PFSK-1 (cell line): ENCODE measurements around the gene CREB3L4.

ENCODE experiments used
- FOXP2 ChIP-seq: optimal IDR thresholded peaks from 2 replicates; pipeline ENCODE3; 2011; ENCODE audit warnings: borderline replicate concordance, control low read depth, inconsistent platforms; ENCODE audit not compliant: insufficient read depth; ENCODE audit errors: extremely low read length, extremely low read depth
- POLR2AphosphoS5 ChIP-seq: IDR thresholded peaks from 2 replicates; pipeline ENCODE4 v1.6.1; 2012; ENCODE audit warnings: low read depth, mild to moderate bottlenecking, control low read depth, low read length, moderate library complexity
- SIN3A ChIP-seq: IDR thresholded peaks from 2 replicates; pipeline ENCODE4 v1.6.1; 2012; ENCODE audit warnings: mild to moderate bottlenecking, low read length, moderate library complexity, borderline replicate concordance; ENCODE audit not compliant: insufficient read depth
- TAF1 ChIP-seq: IDR thresholded peaks from 2 replicates; pipeline ENCODE4 v1.6.1; 2012; ENCODE audit warnings: low read length, control low read depth, borderline replicate concordance; ENCODE audit not compliant: insufficient read depth
- TF ChIP-seq, protein P1 (sequence below), 2 experiments: IDR thresholded peaks; 2 replicates each; pipeline versions ENCODE4 v1.6.1 to v1.8.0; 2011 to 2012; ENCODE audit warnings: low read depth in 2 of 2, low read length in 2 of 2, control low read depth in 1 of 2, inconsistent platforms in 1 of 2, mild to moderate bottlenecking in 1 of 2, moderate library complexity in 1 of 2; ENCODE audit not compliant: insufficient read depth in 1 of 2

Gene CREB3L4

DNA sequence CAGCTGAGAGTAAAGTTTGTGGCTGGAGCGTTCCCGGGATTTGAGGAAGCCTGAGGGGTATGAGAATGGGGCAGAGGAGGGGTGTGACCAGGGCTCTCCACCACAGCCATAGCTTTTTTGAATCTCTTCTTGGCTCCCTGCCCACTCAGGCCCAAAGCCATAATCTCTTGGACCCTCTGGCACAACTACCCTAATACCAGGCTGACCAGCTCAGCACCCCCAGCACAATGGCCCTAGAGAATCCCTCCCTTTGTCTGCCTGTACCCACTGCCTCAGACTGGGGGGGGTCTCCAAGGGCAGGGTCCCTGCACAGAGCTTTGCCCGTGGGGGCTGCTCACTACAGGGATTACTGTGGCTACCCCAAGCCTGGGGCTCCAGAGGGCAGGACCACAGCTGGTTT, 28.7 kb upstream of the CREB3L4 start:
- TF ChIP-seq FOXP2: no peak
- no peak for TF ChIP-seq POLR2AphosphoS5
- no peak for TF ChIP-seq SIN3A
- TF ChIP-seq TAF1: no peak
- TF ChIP-seq, protein P1, sequence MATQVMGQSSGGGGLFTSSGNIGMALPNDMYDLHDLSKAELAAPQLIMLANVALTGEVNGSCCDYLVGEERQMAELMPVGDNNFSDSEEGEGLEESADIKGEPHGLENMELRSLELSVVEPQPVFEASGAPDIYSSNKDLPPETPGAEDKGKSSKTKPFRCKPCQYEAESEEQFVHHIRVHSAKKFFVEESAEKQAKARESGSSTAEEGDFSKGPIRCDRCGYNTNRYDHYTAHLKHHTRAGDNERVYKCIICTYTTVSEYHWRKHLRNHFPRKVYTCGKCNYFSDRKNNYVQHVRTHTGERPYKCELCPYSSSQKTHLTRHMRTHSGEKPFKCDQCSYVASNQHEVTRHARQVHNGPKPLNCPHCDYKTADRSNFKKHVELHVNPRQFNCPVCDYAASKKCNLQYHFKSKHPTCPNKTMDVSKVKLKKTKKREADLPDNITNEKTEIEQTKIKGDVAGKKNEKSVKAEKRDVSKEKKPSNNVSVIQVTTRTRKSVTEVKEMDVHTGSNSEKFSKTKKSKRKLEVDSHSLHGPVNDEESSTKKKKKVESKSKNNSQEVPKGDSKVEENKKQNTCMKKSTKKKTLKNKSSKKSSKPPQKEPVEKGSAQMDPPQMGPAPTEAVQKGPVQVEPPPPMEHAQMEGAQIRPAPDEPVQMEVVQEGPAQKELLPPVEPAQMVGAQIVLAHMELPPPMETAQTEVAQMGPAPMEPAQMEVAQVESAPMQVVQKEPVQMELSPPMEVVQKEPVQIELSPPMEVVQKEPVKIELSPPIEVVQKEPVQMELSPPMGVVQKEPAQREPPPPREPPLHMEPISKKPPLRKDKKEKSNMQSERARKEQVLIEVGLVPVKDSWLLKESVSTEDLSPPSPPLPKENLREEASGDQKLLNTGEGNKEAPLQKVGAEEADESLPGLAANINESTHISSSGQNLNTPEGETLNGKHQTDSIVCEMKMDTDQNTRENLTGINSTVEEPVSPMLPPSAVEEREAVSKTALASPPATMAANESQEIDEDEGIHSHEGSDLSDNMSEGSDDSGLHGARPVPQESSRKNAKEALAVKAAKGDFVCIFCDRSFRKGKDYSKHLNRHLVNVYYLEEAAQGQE (IDR thresholded peaks at IDR 0.05; ENCODE audit: insufficient read depth in 1 of 2, low read depth in 2 of 2, low read length in 2 of 2): no peak

DNA sequence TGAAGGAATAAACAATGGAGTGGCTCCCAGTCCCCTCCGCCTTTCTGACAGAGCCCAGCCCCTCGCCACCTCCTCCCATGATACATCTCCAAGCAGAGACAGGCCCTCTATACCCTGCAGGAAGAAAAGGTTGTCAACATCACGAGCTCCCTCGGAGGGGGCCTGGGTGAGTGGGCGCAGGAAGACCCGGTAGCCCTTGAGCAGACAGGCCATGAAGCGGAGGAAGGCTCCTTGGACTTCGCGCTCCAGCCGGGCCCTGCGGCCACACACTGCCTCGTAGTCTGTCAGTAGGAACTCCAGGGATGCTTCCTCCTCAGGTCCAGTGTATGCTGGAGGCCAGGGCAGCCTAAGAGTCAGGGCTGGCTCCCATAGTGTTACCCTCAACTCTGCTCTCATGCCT, 28.2 kb upstream of the CREB3L4 start:
- TF ChIP-seq TAF1 (no peak), FOXP2 (no peak)

DNA sequence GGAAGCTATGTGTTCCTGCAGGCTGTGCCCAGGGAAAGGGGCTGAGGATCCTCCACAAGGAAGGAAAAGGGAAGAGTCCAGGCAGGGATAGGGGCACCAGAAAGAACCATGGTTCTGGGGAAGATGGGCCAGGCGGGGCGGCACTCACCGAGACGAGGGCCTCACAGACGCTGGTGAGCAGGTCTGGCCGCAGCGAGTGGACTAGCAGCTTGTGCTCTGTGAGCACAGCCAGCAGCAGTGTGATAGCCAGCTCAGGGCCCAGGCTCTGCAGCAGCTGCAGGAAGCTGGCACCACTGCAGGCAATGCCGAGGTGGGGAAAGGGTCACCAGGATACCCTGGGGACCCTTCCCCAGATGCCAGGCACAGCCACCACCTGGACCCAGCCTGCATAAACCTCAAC, 26.9 kb upstream of the CREB3L4 start:
- TF ChIP-seq SIN3A: no peak

DNA sequence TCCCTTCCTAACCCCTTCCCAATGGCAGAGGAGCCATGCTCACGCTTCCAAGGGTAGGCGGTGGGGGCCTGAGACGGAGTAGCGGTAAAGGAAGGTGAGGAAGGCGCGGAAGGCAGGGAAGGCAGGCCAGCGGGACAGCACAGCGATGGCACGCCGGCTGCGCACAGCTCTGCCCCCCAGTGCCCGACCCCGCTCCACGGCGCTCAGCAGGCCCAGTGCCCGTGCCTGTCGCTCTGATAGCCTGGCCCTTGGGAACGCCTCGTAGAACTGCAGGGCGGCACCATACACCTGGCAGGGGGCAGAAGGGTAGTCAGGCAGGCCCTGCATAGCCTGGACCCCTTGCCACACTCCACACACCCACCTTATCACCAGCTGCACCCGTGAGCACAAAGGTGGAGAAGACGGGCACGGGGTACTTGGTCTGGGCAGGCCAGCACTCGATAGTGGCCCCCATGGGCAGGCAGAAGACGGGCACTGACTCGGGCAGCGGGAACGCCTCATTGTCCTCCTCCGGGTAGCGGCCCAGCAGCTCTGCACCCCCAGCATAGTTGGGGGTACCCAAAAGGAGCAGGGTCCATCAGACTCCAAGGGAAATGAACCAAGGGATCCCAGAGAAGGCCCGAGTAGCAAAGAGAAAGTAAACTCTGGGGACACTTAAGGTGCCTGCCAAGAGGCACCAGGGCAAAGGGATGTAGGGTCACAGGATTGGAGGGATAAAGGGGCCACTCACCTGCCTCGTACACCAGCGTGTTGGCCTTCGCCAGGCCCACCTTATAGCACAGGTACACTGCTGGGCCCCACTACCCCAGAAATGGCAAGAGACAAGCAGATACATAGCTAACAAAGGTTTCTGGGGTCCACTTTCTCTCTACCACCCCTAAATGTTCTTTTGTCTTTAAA, 25.6 kb upstream of the CREB3L4 start:
- TF ChIP-seq SIN3A (no peak), POLR2AphosphoS5 (no peak), TAF1 (no peak), FOXP2 (no peak)
- TF ChIP-seq, protein P1 (IDR thresholded peaks at IDR 0.05; ENCODE audit: insufficient read depth in 1 of 2, low read depth in 2 of 2, low read length in 2 of 2): no peak

DNA sequence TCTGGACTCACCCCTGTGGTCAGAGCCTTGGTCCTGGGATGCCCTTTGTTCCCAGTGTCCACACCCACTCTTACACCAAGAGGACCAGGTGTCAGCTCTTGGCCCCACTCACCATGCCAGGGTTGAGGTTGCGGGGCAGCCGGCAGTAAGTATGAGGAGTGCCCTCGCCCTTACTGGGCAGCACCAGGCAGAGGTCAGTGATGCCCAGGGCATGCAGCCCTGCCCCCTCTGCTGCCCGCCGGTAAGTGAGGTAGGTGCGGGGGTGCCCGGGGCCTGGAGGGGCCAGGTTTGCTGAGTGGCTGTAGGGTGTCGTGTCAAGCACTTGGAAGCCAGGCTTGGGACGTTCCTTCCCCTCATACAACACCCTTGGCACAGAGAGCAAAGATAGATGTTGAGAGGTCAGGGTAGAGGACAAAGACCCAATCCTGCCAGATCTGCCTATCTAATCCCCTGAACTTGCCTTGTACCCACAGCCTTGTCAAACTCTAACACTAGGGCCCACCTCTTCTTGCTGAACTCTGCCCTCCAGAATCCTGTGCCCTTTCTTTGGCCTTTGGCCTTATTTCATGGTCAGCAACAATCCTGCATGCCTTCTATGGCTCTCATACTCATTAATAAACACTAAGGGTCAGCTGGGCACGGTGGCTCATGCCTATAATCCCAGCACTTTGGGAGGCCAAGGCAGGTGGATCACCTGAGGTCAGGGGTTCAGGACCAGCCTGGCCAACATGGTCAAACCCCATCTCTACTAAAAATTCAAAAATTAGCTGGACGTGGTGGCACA, 24.7 kb upstream of the CREB3L4 start:
- TF ChIP-seq POLR2AphosphoS5 (no peak), FOXP2 (no peak), TAF1 (no peak), SIN3A (no peak)
- TF ChIP-seq, protein P1 (IDR thresholded peaks at IDR 0.05; ENCODE audit: insufficient read depth in 1 of 2, low read depth in 2 of 2, low read length in 2 of 2): no peak
